GM12873 (cell line): ENCODE measurements around the gene PARP4.

Experiments used
- TF ChIP-seq, protein P1 (sequence below): IDR thresholded peaks from 2 replicates; pipeline ENCODE4 v1.5.1; 2012; ENCODE audit warnings: low read depth, mild to moderate bottlenecking, moderate library complexity, low read length, control low read depth; ENCODE audit not compliant: insufficient read depth; ENCODE audit errors: missing control alignments

Gene PARP4

DNA sequence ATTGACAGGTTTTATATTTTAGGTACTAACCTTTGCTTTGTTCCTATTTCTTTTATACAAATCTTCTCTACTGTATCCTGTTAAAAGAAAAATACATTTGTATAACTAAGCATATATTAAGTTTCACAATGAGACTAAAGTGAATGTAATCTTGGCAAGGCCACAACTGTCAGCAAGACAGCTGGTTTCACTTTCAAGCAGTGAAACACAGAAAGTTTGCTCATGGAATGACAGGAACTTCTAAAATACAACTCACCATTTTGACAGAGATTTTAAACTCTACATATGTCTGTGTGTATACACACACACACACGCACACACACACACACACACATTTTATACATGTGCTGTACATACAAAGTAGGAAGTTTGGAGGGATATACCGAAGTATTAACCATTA, 53.3 kb downstream of the PARP4 start:
- TF ChIP-seq, protein P1, sequence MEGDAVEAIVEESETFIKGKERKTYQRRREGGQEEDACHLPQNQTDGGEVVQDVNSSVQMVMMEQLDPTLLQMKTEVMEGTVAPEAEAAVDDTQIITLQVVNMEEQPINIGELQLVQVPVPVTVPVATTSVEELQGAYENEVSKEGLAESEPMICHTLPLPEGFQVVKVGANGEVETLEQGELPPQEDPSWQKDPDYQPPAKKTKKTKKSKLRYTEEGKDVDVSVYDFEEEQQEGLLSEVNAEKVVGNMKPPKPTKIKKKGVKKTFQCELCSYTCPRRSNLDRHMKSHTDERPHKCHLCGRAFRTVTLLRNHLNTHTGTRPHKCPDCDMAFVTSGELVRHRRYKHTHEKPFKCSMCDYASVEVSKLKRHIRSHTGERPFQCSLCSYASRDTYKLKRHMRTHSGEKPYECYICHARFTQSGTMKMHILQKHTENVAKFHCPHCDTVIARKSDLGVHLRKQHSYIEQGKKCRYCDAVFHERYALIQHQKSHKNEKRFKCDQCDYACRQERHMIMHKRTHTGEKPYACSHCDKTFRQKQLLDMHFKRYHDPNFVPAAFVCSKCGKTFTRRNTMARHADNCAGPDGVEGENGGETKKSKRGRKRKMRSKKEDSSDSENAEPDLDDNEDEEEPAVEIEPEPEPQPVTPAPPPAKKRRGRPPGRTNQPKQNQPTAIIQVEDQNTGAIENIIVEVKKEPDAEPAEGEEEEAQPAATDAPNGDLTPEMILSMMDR = no peak

DNA sequence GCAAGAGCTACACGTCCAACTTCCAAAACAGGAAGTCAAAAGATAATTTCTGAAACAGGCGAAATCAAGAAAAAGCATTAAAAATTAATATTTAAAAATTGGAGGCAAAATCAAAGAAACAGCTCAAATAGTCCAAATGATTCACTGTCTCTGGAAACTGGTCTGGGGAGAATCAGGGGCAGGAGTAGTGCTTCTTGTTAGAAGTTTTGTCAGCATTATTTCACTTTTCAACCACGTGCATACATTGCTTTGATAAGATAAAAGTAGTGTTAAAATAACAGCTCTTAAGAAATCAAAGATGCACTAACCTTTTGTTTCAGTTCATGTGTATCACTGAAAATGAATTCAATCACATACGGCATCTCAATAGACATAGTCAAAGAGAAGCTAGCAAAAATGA, 53.8 kb downstream of the PARP4 start:
- TF ChIP-seq, protein P1 = no peak

DNA sequence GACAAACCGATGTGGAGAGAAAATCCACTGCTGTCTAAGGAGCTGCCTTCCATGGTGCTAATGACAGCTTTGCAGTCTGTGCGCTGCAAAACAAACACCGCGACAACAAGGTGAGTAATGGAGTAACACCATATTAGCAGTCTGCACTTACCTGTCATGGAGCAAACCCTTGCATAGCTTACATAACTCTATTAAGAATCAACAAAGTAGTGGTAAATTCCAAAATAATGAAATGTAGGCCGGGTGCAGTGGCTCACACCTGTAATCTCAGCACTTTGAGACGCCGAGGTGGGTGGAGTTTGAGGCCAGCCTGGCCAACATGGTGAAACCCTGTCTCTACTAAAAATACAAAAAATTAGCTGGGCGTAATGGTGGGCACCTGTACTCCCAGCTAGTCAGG, 56.2 kb downstream of the PARP4 start:
- TF ChIP-seq, protein P1 = no peak

DNA sequence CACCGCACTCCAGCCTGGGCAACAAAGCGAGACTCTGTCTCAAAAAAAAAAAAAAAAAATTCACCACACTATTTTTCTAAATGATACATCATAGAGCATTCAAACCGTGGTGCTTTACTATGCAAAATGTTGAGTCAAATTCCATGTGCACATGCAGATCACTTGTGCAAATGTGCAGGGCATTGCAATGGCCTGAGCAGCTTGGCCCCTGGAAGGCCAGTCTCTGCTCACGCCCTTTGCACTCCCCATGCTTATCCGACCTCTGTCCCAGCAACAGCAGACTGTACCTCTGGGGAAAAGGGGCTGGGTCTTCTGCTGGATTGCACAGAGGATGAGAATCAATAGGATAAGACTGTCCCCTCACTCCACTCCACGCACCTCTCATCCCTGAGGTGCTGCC, 58.5 kb downstream of the PARP4 start:
- TF ChIP-seq, protein P1 = no peak

DNA sequence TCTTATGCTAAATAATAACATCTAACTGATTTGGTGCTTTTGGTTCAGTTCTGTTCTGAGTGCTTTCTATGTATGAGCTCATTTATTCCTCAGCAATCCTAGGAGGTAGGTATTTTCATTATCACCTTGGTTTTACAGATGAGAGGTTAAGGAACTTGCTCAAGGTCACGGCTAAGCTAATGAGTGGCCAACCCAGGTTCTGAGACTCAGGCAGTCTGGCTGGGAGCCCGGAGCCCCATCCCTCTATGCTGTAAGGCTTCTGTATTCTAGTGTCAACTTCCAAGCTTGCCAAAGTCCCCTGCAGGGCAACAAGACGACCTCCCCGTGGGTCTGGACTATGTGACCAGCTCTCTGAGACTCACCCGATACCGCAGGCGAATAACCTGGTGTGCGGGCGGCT, 60.5 kb downstream of the PARP4 start:
- TF ChIP-seq, protein P1 = no peak

DNA sequence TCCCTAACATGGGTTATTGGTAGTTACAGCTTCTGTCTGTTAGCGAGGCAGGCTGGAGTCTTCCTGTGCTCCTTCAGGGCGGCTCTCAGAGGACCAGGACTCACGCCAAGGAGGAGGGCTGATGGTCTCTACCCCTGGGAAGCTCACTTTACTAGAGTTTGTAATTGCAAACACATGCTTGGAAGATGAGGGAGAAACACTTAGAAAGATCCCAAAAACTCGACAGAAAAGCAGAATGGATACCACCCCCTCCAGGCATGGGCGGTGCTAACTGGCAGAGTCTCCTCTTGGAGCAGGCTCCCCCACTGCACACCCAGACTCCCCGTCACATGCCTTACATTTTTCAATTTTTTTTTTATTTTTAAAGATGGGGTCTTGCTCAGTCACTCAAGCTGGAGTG, 62.0 kb downstream of the PARP4 start:
- TF ChIP-seq, protein P1 = no peak

DNA sequence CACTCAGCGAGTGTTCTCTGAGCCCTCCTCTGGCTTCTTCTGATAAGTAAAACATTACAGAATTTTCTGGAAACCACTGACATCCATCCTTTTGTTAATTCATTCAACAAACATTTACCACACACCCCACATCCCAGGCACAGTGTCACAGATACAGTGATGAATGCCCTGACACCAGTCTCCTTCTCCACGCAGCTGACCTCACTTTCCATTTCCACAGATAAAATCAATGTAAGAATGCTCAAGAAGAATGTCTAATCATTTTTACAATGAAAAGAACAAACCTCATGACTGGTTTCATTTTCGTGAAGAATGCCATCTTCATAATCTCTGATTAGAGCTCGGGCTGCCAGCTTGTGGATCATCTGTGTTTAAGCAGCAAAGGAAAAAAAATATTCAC, 69.2 kb downstream of the PARP4 start:
- TF ChIP-seq, protein P1 = no peak
